Esophagus squamous epithelium (tissue), 4 donors: ENCODE data around the gene FRMD4A.

Source experiments
- CTCF ChIP-seq, 6 experiments: fragments of 450-650 bp in 4 of 6; fragments of 200-600 bp in 2 of 6; sonication (generic) in 2 of 6; IDR thresholded peaks; one replicate each; pipeline ENCODE4 v1.5.1; 2016 to 2019; ENCODE audit warnings: antibody characterized with exemption in 6 of 6, mild to moderate bottlenecking in 4 of 6, moderate library complexity in 4 of 6
- POLR2A ChIP-seq, 4 donors: fragments of 450-650 bp; IDR thresholded peaks; one replicate each; pipeline ENCODE4 v1.6.1; 2017; ENCODE audit warnings: antibody characterized with exemption in 4 of 4, mild to moderate bottlenecking in 4 of 4, moderate library complexity in 3 of 4

- TF ChIP-seq CTCF (IDR thresholded peaks at IDR 0.05) (no peak), POLR2A (IDR thresholded peaks at IDR 0.05) (no peak)
These were observed 319.8 kb downstream of the FRMD4A start for GRCh38 chr10:14010769-14011574.
